CD4-positive, CD25-positive, alpha-beta regulatory T cell (primary cell): ENCODE data around the gene ZNG1F. TPM values are rescaled to one million over a fixed set of nuclear protein-coding genes. Genes with fewer than 3 reads are reported as not detected.
"Not testable (repeated sequence)": the region's sequence is repeated elsewhere in the genome, so short reads cannot be mapped to it uniquely, and the experiment has no call there.

Experiments used
- ATAC-seq, 2 donors: fragments of 150-1000 bp; cut with Tn5 transposase; one replicate each; pipeline ENCODE4 v1.10.0; 2021; ENCODE audit warnings: low read depth in 2 of 2, moderate number of reproducible peaks in 2 of 2, moderate library complexity in 1 of 2
- DNase-seq, 3 donors: peaks; one replicate each; pipeline versions ENCODE4 v3.0.0 to v3.0.0-alpha.2; 2012 to 2022; ENCODE audit warnings: mixed read lengths in 1 of 3
- H3K27ac ChIP-seq: one replicate; pipeline ENCODE4 v1.7.0; 2013; ENCODE audit warnings: mild to moderate bottlenecking, low read length; ENCODE audit not compliant: insufficient read depth, poor library complexity, severe bottlenecking
- H3K27me3 ChIP-seq: one replicate; pipeline ENCODE4 v1.7.0; 2013; ENCODE audit warnings: low read length; ENCODE audit not compliant: control insufficient read depth, insufficient read depth
- H3K36me3 ChIP-seq: one replicate; pipeline ENCODE4 v1.7.0; 2013; ENCODE audit warnings: mild to moderate bottlenecking, low read length, moderate library complexity; ENCODE audit not compliant: control insufficient read depth, insufficient read depth
- H3K4me1 ChIP-seq: 2 replicates; pipeline ENCODE4 v1.7.0; 2013; ENCODE audit warnings: mild to moderate bottlenecking, low read length; ENCODE audit not compliant: insufficient read depth, control insufficient read depth, poor library complexity, severe bottlenecking
- H3K4me3 ChIP-seq: one replicate; pipeline ENCODE4 v1.7.0; 2013; ENCODE audit warnings: low read depth, mild to moderate bottlenecking, low read length, moderate library complexity
- H3K9me3 ChIP-seq, 2 experiments: 1 replicate in 1 of 2; 2 replicates in 1 of 2; pipeline ENCODE4 v1.7.0; 2013; ENCODE audit warnings: low read length in 2 of 2, mild to moderate bottlenecking in 1 of 2, moderate library complexity in 1 of 2; ENCODE audit not compliant: control insufficient read depth in 2 of 2
- H3K27ac Mint-ChIP-seq, 3 donors: one replicate each; pipeline ENCODE4 v1.8.0; 2020 to 2022; ENCODE audit warnings: mild to moderate bottlenecking in 3 of 3, mixed read lengths in 3 of 3, moderate library complexity in 2 of 3
- H3K27me3 Mint-ChIP-seq: one replicate; pipeline ENCODE4 v1.8.0; 2022; ENCODE audit warnings: mild to moderate bottlenecking, mixed read lengths
- H3K36me3 Mint-ChIP-seq: one replicate; pipeline ENCODE4 v1.8.0; 2020; ENCODE audit warnings: mixed read lengths
- H3K4me1 Mint-ChIP-seq, 4 donors: one replicate each; pipeline ENCODE4 v1.8.0; 2020 to 2022; ENCODE audit warnings: mixed read lengths in 4 of 4, mild to moderate bottlenecking in 1 of 4
- H3K4me3 Mint-ChIP-seq, 4 donors: one replicate each; pipeline ENCODE4 v1.8.0; 2020 to 2022; ENCODE audit warnings: mild to moderate bottlenecking in 4 of 4, mixed read lengths in 4 of 4, moderate library complexity in 3 of 4
- H3K9me3 Mint-ChIP-seq, 7 donors: one replicate each; pipeline ENCODE4 v1.8.0; 2020 to 2022; ENCODE audit warnings: mixed read lengths in 7 of 7, mild to moderate bottlenecking in 3 of 7, moderate library complexity in 2 of 7
- polyA plus RNA-seq, 4 donors: library from polyadenylated mRNA; unstranded; fragments of 300-500 nt; fragmentation: Illumina TruSeq; gene quantifications; one replicate each; pipeline ENCODE4 v1.2.3, GENCODE V29; 2021
- total RNA-seq: library from RNA; stranded (reverse); gene quantifications from one replicate; pipeline ENCODE4 v1.2.3, GENCODE V29; 2022

Gene ZNG1F
- 4.4 TPM for total RNA-seq
- 1 to 10 TPM in 3 of 4 donors, under 1 TPM in 1; 0.85 to 4.5 (median 2.6) TPM for polyA plus RNA-seq

DNA sequence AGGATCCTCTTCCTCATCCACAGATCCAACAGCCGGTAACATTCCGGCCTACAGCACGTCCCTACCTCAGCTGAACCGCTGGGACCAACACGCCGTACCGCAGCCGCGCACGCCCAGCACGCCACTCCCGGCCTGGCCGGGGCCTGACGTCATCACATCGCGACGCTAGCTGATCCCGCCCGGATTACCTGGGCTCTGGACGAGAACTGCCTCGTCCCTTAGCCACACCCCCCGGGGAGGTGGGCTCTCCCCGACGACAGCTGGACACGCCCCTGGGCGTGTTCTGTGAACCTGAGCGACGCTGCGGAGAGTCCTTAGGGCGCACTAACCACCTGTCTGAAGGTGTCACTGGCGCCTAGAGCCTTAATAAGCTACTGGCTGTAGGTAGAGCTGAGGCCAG is at the start of gene ZNG1F:
ZNG1F (minus strand) TSS at position 101 of the 400 bp plus-strand sequence; CDS start at position 42, 59 bp downstream.
- H3K27ac Mint-ChIP-seq, H3K9me3 ChIP-seq, H3K4me3 ChIP-seq, ATAC-seq, H3K27me3 Mint-ChIP-seq, H3K36me3 Mint-ChIP-seq, H3K4me1 ChIP-seq, H3K4me3 Mint-ChIP-seq, H3K9me3 Mint-ChIP-seq, H3K27me3 ChIP-seq, H3K36me3 ChIP-seq, H3K27ac ChIP-seq, H3K4me1 Mint-ChIP-seq, DNase-seq: not testable (repeated sequence)

DNA sequence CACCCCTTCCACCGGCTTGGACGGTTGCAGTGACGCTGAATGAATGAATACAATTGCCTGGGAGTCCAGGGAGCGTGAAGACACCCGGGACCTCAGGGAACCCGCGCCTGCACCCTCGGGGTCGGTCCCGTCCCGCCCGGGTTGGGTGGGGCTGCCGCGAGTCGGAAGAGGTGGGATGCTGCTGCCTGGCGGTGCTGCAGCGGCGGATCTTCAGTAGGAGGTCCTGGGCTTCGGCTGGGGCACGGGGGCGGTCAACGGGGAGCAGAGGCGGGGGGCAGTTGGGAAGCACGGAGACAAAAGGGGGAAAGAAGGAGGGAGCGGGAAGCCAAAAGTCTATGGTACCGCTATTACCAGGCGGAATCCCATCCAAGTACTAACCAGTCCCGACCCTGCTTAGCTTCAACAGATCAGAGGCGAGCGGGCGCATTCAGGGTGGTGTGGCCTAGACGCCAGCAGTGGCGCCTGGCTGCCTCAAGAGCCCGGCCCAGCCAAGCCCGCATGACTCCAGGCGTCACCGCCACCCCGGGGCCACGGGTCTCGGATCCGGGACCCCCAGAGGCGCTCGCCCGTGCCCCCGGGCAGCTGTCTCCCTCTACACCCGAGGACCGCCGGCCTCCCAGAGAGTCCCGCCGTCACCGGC is 48.1 kb upstream of the ZNG1F start:
- H3K27me3 ChIP-seq, H3K36me3 ChIP-seq, H3K4me3 Mint-ChIP-seq, H3K4me3 ChIP-seq, H3K9me3 ChIP-seq, H3K4me1 Mint-ChIP-seq, H3K27ac ChIP-seq, ATAC-seq, H3K4me1 ChIP-seq, H3K27me3 Mint-ChIP-seq, H3K27ac Mint-ChIP-seq, H3K36me3 Mint-ChIP-seq: not testable (repeated sequence)
- peak in 2 of 3 donors; percentile 13 to 26 for DNase-seq
- peaks cover 0 to 27% (median 10%) of the 10 kb centered on the region in 7 donors for H3K9me3 Mint-ChIP-seq

DNA sequence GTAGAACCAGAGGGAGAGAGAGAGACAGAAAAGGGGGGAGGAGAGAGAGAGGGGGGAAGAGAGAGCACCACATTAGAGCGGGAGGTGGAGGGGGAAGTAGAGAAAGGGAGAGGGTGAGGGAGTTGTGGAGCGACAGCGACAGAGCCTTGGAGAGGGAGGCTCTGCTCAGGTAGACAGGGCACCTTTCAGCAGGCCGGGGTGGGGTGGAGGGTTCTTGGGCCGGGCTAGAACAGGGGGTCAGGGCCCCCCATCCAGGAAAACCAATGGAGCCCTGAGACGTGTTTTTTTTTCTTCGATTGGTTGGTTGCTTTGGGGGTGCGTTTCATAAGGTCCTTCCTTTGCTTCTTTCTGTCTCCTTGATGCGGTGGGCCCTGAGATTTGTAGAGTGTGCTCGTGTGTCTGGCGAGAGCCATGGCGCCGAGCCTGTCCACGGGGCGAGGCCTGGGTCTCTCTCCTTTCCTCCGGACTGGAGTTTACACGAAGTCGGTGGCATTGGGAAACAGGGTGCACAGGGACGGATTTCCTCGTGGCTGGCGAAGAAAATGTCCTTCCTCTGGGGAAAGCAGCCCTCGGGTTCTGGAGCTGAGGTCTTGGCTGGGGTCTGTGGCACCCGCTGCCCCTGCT is 47.5 kb upstream of the ZNG1F start:
- not testable (repeated sequence) for ATAC-seq, H3K9me3 ChIP-seq, H3K4me3 Mint-ChIP-seq, H3K36me3 ChIP-seq, H3K27ac ChIP-seq, H3K36me3 Mint-ChIP-seq, H3K4me1 ChIP-seq, H3K4me1 Mint-ChIP-seq, H3K27me3 Mint-ChIP-seq, H3K4me3 ChIP-seq, DNase-seq, H3K27me3 ChIP-seq, H3K27ac Mint-ChIP-seq
- H3K9me3 Mint-ChIP-seq = peaks cover 0 to 27% (median 10%) of the 10 kb centered on the region in 7 donors

DNA sequence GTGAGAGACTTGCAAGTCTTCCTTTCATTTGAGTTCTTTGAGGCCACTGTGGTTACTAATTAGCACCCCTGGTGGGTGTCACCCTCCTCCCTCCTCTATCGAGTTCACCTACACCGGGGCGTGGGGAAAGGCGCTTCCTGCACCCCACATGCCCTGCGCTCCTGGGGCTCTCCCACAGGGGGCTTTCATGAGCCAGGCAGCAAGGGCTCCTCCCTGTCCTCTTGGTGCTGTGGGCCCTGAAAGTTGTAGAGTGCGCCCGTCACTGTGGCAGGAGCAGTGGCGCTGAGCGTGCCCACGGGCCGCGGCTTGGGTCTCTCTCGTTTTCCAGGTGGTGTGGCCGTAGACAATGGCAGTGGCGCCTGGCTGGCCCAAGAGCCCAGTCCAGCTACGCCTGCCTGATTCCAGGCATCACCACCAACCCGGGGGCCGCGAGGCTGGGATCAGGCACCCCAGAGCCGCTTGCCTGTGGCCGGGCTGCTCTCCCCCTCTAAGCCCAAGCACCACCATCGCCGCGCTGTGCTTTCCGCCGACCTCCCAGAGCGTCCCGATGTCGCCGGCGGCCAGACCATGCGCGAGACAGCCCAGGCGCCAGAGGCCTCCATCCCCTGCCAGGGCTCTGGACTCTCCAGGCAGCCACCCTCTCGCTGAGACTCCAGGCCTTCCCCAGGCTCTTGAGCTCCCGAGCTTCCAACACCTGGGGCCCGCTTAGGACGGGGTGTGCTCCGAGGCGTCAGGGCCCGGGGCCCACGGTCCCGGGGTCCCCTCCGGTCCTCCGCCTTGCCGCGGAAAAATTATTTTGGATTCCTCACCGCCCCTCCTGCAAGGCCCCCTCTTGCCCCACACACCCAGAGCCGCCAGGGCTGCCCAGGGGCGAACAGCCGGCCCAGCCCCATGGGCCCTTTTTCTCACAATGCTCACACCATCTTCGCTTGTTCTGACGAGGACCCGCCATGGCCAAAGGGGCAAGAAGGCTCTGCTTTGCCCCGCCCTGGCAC is 46.0 kb upstream of the ZNG1F start:
- H3K36me3 ChIP-seq, H3K27me3 Mint-ChIP-seq, H3K4me3 ChIP-seq, H3K36me3 Mint-ChIP-seq, H3K9me3 ChIP-seq, H3K27ac Mint-ChIP-seq, H3K4me1 ChIP-seq, H3K27ac ChIP-seq, H3K27me3 ChIP-seq, H3K4me3 Mint-ChIP-seq, H3K4me1 Mint-ChIP-seq: not testable (repeated sequence)
- ATAC-seq (peak; percentile 59 to 65), DNase-seq (peak; percentile 28 to 68 (median 33))
- peaks cover 0 to 20% (median 5%) of the 10 kb centered on the region in 7 donors for H3K9me3 Mint-ChIP-seq

DNA sequence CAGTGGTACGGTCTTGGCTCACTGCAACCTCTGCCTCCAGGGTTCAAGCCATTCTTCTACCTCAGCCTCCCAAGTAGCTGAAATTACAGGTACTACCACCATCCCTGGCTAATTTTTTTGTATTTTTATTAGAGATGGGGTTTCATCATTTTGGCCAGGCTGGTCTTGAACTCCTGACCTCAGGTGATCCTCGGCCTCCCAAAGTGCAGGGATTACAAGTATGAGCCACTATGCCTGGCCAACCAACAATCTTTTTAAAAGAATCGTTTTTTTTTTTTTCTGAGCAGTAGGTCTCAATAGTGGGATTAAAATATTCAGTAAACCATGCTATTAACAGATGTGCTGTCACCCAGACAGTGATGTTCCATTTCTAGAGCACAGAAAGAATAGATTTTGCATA is 45.1 kb upstream of the ZNG1F start:
- H3K4me3 ChIP-seq, DNase-seq, H3K4me1 ChIP-seq, H3K36me3 Mint-ChIP-seq, H3K27me3 Mint-ChIP-seq, H3K27ac Mint-ChIP-seq, H3K4me1 Mint-ChIP-seq, H3K9me3 ChIP-seq, H3K27ac ChIP-seq, H3K4me3 Mint-ChIP-seq, ATAC-seq, H3K36me3 ChIP-seq, H3K27me3 ChIP-seq: not testable (repeated sequence)
- peaks cover 0 to 19% (median 5%) of the 10 kb centered on the region in 7 donors for H3K9me3 Mint-ChIP-seq

DNA sequence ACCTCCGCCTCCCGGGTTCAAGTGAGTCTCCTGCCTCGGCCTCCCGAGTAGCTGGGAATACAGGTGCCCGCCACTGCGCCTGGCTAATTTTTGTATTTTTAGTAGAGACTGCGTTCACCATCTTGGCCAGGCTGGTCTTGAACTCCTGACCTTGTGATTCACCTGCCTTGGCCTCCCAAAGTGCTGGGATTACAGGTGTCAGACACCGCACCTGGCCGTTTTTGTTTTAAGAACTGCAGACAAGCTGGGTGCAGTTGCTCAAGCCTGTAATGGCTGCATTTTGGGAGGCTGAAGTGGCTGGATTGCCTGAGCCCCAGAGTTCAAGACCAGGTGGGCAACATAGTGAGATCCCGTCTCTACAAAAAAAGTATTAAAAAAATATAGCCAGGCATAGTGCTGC is 43.2 kb upstream of the ZNG1F start:
- H3K4me1 Mint-ChIP-seq, H3K27me3 Mint-ChIP-seq, H3K4me3 ChIP-seq, H3K27ac Mint-ChIP-seq, H3K9me3 ChIP-seq, H3K4me3 Mint-ChIP-seq, ATAC-seq, H3K36me3 ChIP-seq, H3K27ac ChIP-seq, H3K4me1 ChIP-seq, H3K27me3 ChIP-seq, H3K36me3 Mint-ChIP-seq: not testable (repeated sequence)
- H3K9me3 Mint-ChIP-seq = peaks cover 0 to 14% (median 2%) of the 10 kb centered on the region in 7 donors
- DNase-seq = peak in 1 of 3 donors; percentile 1

DNA sequence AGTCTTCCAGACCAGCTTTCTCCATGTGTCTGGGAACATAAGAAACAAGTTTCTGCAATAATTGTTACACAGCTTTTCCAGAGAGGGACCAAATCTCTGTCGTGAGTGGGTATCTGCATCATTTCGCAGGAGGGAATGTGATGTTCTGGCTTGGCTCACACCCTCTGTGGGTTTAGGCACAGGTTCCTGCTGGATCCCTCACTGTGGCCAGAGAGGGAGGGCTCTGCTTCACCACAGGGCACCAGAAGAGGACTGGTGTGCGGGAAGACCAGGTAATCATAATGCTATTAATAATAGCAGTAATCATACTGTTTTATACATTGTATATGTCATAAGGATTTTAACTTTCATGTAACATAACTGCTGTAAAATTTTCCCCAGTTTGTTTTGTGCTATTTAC is 41.3 kb upstream of the ZNG1F start:
- H3K36me3 Mint-ChIP-seq, H3K36me3 ChIP-seq, ATAC-seq, H3K27ac Mint-ChIP-seq, H3K4me1 Mint-ChIP-seq, H3K4me3 Mint-ChIP-seq, H3K9me3 ChIP-seq, H3K4me1 ChIP-seq, H3K4me3 ChIP-seq, H3K27me3 ChIP-seq, H3K27ac ChIP-seq, H3K9me3 Mint-ChIP-seq, H3K27me3 Mint-ChIP-seq: not testable (repeated sequence)
- DNase-seq = peak in 1 of 3 donors; percentile 10
